ENCODE results near the gene SIRT2. TPM values are rescaled to one million over a fixed set of nuclear protein-coding genes. Genes with fewer than 3 reads are reported as not detected.
"Not testable (repeated sequence)": the region's sequence is repeated elsewhere in the genome, so short reads cannot be mapped to it uniquely, and the experiment has no call there.

Gene SIRT2
- total RNA-seq, 1 donor from 2014 or later, result 178 TPM

- DNase-seq, result no peak
Observed at GRCh38 chr19:38843175-38843758, 56.2 kb downstream of the SIRT2 start.

DNA sequence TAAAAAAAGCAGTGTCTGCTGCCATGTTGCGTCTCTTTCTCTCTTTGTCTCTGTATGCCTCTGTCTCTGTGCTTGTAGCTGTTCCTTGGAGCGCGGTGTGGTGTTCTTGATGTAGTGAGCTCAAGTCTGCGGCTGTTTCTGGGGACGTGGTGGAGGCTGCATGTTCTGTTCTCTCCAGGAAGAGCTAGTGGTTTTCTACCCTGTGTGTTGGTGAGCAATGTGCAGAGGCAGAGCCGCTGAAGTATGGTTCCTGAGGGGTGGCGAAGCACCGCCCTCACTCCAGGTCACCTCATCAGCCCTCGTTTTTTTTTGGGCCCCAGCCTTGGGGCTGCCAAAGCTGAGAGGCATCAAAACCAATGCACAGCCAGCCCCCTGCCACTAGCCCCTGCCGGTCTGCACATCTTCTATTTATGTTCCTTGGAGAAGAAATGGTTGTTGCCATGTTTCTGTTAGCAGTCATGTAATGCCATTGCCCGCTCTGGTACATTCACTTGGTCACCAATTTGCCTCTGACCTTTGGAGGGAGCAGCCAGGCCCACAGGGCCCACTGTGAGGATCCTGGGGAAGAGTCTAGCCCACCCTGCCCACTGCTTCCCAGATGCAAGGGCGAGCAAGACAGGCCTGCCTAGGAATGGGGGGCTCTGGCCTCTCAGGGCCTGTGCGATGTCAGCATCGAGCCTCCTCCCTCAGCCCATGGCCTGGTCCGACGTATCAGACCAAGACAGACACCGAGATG is 56.8 kb downstream of the SIRT2 start:
- no peak for DNase-seq

GRCh38 chr19:38841787-38842438 is 57.5 kb downstream of the SIRT2 start:
- DNase-seq, result no peak

GRCh38 chr19:38841180-38841766 is 58.1 kb downstream of the SIRT2 start:
- DNase-seq, result no peak

- DNase-seq, result no peak
Observed at GRCh38 chr19:38840583-38840968, 58.8 kb downstream of the SIRT2 start.

GRCh38 chr19:38839816-38840582 is 59.4 kb downstream of the SIRT2 start:
- DNase-seq, result no peak

- DNase-seq, result no peak
Observed at GRCh38 chr19:38838986-38839761, 60.2 kb downstream of the SIRT2 start.

GRCh38 chr19:38838208-38838985 is 61.0 kb downstream of the SIRT2 start:
- DNase-seq, result peak; percentile 24

DNA sequence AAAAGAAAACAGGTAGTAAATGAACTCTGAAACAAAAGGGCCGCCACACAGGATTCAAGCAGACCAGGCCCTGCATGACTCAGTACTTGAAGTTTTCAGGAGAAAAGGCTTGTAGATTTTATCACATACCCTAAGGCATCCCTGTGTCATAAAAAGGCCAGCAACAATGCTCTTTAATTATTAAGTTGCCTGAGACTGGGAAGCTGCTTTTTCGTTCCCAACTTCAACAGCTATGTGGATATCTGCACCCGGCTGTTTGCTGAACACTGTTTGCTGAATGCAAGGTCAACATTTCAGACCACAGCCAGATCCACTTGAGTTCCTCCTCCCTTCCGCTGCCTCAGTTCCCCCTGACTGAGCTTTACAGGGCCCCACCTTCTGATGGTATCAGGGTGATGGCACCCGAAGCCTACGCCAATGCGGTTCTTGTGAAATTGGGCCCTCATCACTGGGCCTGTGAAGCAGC is 61.7 kb downstream of the SIRT2 start:
- no peak for DNase-seq

DNA sequence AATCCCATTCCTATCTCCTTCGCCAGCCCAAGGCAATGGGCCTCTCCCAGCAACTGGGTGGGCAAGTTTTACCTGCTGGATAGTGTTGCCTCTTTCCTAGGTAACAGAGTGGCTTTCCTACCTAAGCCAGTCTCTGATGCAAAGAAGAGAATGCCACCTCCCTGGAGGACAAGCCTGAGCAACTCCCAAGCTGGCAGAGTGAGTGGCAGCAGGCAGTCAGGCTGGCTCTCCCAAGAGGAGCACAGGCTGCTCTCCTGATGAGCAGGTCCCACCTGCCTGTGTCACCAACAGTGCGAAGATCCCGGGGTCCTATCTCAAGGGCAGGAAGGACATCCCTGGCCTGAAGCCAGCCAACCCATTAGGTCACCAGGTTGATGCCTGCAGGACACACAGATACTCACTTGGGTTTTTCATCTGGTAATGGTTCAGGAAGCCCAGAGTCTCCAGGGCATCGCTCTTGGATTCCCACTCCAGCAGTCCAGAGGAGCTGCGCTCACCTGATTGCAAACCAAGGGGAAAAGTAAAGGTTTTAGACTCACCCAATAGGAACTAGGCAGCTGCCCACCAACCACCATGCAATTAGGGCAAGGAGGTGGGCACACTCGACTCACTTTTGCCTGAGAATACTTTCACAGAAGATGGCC is 62.3 kb downstream of the SIRT2 start:
- DNase-seq, result peak; percentile 51

DNA sequence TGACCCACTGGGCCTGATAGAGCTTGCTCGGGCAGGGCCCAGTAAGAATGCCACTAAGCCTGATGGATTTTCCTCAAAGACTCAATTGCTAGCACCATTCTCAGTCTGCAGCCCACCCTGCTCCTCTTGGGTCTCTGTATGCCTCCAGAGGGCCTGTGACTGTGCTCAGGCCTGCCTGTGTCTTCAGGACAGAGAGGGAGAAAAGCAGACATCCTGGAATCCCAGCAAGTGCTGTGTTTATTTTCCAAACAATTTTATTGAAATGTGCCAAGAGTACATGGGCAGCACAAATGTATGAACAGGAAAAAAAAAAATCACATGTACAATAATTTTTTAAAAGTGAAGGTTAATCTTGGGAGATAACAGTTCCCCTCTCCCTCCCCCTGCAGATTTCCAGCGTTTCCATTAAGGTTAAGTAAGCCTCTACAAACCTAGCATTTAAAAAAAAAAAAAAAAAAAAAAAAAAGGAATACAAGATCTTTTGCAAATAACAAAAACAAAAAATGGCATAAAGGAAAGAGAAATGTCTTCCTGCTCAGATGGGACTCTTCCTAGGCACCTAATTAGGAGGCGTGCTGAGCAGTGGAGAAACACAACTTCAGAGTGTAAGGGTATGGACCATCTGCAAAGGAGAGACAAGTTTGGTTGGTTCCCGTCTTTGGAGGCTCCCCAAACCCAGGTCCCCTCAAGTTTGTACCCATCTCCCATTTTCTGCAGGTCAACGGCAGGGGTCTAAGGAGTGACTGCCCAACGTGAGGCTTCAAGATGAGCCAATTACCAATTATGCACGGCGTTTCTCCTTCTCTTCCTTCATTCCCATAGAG is 63.0 kb downstream of the SIRT2 start:
- DNase-seq, result no peak

DNA sequence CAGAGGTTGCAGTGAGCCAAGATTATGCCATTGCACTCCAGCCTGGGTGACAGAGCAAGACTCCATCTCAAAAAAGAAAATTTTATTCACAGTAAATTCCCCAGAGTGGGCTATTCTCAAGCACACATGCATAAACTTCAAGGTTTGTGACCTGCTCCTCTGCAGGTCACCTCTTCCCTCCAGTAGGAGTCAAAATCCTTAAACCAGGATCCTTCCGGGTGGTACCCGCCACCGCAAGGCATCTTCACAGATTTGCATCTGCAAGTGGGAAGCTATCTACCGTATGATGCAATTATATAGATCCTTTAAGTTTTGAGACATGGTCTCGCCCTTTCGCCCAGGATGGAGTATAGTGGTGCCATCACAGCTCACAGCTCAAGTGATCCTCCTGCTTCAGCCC is 64.8 kb downstream of the SIRT2 start:
- no peak for DNase-seq

DNA sequence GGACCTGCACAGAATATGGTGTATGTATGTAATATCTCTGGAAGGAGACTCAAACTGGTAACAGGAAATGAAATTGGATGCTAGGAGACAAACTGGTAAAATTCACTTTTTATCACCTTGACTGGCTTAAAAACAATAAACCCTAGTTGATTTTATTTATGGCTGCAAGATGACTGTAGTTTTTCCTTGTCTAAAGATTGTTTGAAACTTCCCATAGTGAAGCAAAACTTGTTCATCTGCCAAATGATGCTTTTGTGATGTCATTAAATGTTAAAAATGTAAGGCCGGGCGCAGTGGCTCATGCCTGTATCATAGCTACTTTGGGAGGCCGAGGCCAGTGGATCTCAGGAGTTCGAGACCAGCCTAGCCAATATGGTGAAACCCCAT is 65.3 kb downstream of the SIRT2 start:
- no peak for DNase-seq

- DNase-seq, result no peak
Observed at GRCh38 chr19:38833092-38833425, 66.4 kb downstream of the SIRT2 start.

- DNase-seq, result peak; percentile 50
Observed at GRCh38 chr19:38831142-38831605, 68.2 kb downstream of the SIRT2 start.

GRCh38 chr19:38830039-38830733 is 69.2 kb downstream of the SIRT2 start:
- DNase-seq, result no peak

- DNase-seq, result not testable (repeated sequence)
Observed at GRCh38 chr19:38829203-38829602, 70.2 kb downstream of the SIRT2 start.
